Spleen (tissue), 7 donors: Measurements from ENCODE around the gene TSPAN17.
"Not testable (repeated sequence)": the region's sequence is repeated elsewhere in the genome, so short reads cannot be mapped to it uniquely, and the experiment has no call there.

Experiments used
- CTCF ChIP-seq, 11 experiments: fragments of 200-600 bp in 7 of 11; fragments of 450-650 bp in 4 of 11; sonication (generic) in 4 of 11; IDR thresholded peaks in 8 of 11; conservative IDR thresholded peaks in 3 of 11; 1 replicate in 7 of 11; 2 replicates in 4 of 11; pipeline versions ENCODE4 v1.4.0 to v1.8.0; 2016 to 2021; ENCODE audit warnings: antibody characterized with exemption in 11 of 11, inconsistent platforms in 4 of 11, mild to moderate bottlenecking in 1 of 11
- POLR2A ChIP-seq, 3 donors: fragments of 450-650 bp; IDR thresholded peaks; one replicate each; pipeline ENCODE4 v1.5.1; 2017; ENCODE audit warnings: antibody characterized with exemption in 3 of 3, mild to moderate bottlenecking in 1 of 3
- POLR2AphosphoS5 ChIP-seq, 3 donors: sonication (generic); formaldehyde crosslinking; IDR thresholded peaks; one replicate each; pipeline ENCODE4 v1.5.1; 2017; ENCODE audit warnings: antibody characterized with exemption in 3 of 3
- donor health status: DM: no; HTN: no; CAD: no; lungs with moderate emphysema.
- donor health status: DM: no; HTN: no; CAD: no.
- donor health status: DM: no; HTN: no; CAD: no.

GRCh38 chr5:176699446-176699845 is 52.2 kb downstream of the TSPAN17 start:
- not testable (repeated sequence) for TF ChIP-seq POLR2A (IDR thresholded peaks at IDR 0.05); CTCF (IDR thresholded peaks at IDR 0.05 in 8 of 11, conservative IDR thresholded peaks at IDR 0.05 in 3 of 11); POLR2AphosphoS5 (IDR thresholded peaks at IDR 0.05)
